ENCODE data around the gene PHF21A. TPM values are rescaled to one million over a fixed set of nuclear protein-coding genes. Genes with fewer than 3 reads are reported as not detected.

PHF21A gene
- total RNA-seq, 1 experiment from 2014 or later: 29.4 TPM

- no peaks in the 10 kb centered on the region for H3K9me3 Mint-ChIP-seq
- ATAC-seq (no peak), DNase-seq (ENCODE audit: low spot score) (no peak)
- POLR2A ChIA-PET: interaction anchor here (0.7 to 2.2 kb wide), 3 partner anchors 21 to 82 kb away, joined by 3 to 7 read pairs (median 3); partner anchors contain the start of gene LARGE2
- CTCF ChIA-PET: interaction anchor here (0.7 to 2.3 kb wide), 5 partner anchors 10 to 155 kb away, joined by 3 to 15 read pairs (median 4); no protein-coding TSS in a partner anchor
- no peaks in the 10 kb centered on the region for H3K27me3 Mint-ChIP-seq (ENCODE audit: low read depth)
- H3K4me3 Mint-ChIP-seq: no peak overlapping the region
- no peak for TF ChIP-seq GRHL2 (CRISPR knock-in tag; IDR thresholded peaks at IDR 0.05; ENCODE audit: insufficient replicate concordance, severe bottlenecking)
- no peak for TF ChIP-seq CBFB (CRISPR knock-in tag; IDR thresholded peaks at IDR 0.05; ENCODE audit: low read depth)
- TF ChIP-seq, protein P1, sequence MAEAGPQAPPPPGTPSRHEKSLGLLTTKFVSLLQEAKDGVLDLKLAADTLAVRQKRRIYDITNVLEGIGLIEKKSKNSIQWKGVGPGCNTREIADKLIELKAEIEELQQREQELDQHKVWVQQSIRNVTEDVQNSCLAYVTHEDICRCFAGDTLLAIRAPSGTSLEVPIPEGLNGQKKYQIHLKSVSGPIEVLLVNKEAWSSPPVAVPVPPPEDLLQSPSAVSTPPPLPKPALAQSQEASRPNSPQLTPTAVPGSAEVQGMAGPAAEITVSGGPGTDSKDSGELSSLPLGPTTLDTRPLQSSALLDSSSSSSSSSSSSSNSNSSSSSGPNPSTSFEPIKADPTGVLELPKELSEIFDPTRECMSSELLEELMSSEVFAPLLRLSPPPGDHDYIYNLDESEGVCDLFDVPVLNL (CRISPR knock-in tag; IDR thresholded peaks at IDR 0.05; ENCODE audit: borderline replicate concordance, low read depth): no peak
- TF ChIP-seq SMAD4 (CRISPR knock-in tag; IDR thresholded peaks at IDR 0.05): no peak
- no peak for TF ChIP-seq ZNF317 (CRISPR knock-in tag; IDR thresholded peaks at IDR 0.05; ENCODE audit: borderline replicate concordance, low read depth)
- TF ChIP-seq FOXJ3 (CRISPR knock-in tag; IDR thresholded peaks at IDR 0.05; ENCODE audit: borderline replicate concordance): no peak
- no peak for TF ChIP-seq ARID4B (CRISPR knock-in tag; IDR thresholded peaks at IDR 0.05; ENCODE audit: borderline replicate concordance)
- TF ChIP-seq, protein P2, sequence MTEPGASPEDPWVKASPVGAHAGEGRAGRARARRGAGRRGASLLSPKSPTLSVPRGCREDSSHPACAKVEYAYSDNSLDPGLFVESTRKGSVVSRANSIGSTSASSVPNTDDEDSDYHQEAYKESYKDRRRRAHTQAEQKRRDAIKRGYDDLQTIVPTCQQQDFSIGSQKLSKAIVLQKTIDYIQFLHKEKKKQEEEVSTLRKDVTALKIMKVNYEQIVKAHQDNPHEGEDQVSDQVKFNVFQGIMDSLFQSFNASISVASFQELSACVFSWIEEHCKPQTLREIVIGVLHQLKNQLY (CRISPR knock-in tag; IDR thresholded peaks at IDR 0.05): no peak
- TF ChIP-seq, protein P3, sequence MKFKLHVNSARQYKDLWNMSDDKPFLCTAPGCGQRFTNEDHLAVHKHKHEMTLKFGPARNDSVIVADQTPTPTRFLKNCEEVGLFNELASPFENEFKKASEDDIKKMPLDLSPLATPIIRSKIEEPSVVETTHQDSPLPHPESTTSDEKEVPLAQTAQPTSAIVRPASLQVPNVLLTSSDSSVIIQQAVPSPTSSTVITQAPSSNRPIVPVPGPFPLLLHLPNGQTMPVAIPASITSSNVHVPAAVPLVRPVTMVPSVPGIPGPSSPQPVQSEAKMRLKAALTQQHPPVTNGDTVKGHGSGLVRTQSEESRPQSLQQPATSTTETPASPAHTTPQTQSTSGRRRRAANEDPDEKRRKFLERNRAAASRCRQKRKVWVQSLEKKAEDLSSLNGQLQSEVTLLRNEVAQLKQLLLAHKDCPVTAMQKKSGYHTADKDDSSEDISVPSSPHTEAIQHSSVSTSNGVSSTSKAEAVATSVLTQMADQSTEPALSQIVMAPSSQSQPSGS (CRISPR knock-in tag; IDR thresholded peaks at IDR 0.05; ENCODE audit: borderline replicate concordance, low read depth): no peak
- TF ChIP-seq ZNF671 (CRISPR knock-in tag; IDR thresholded peaks at IDR 0.05): no peak
- TF ChIP-seq, protein P4, sequence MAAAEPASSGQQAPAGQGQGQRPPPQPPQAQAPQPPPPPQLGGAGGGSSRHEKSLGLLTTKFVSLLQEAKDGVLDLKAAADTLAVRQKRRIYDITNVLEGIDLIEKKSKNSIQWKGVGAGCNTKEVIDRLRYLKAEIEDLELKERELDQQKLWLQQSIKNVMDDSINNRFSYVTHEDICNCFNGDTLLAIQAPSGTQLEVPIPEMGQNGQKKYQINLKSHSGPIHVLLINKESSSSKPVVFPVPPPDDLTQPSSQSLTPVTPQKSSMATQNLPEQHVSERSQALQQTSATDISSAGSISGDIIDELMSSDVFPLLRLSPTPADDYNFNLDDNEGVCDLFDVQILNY (CRISPR knock-in tag; IDR thresholded peaks at IDR 0.05): no peak
- no peak for TF ChIP-seq OVOL2 (CRISPR knock-in tag; IDR thresholded peaks at IDR 0.05; ENCODE audit: borderline replicate concordance)
- no peaks in the 10 kb centered on the region for H3K36me3 Mint-ChIP-seq
- peaks cover 65% of the 10 kb centered on the region for H3K4me1 Mint-ChIP-seq
- no peak overlapping the region for H3K27ac Mint-ChIP-seq
Measured at GRCh38 chr11:46003572-46003971, 117.7 kb downstream of the PHF21A start.

GRCh38 chr11:46002189-46002588 is 119.1 kb downstream of the PHF21A start:
- no peaks in the 10 kb centered on the region for H3K27me3 Mint-ChIP-seq (ENCODE audit: low read depth)
- H3K36me3 Mint-ChIP-seq: no peaks in the 10 kb centered on the region
- H3K4me1 Mint-ChIP-seq: peaks cover 75% of the 10 kb centered on the region
- no peak overlapping the region for H3K4me3 Mint-ChIP-seq
- DNase-seq (ENCODE audit: low spot score) (no peak), ATAC-seq (no peak)
- ChIA-PET CTCF (interaction anchor here (0.9 to 1.9 kb wide), 9 partner anchors 9 to 139 kb away, joined by 3 to 14 read pairs (median 4); partner anchors contain the start of gene PHF21A), POLR2A (interaction anchor here (0.6 to 2.2 kb wide), 2 partner anchors 19 to 85 kb away, joined by 3 to 7 read pairs; partner anchors contain the start of gene PEX16)
- H3K27ac Mint-ChIP-seq: peak overlapping the region; percentile 92
- H3K9me3 Mint-ChIP-seq: no peaks in the 10 kb centered on the region
- TF ChIP-seq PRRX2 (CRISPR knock-in tag; IDR thresholded peaks at IDR 0.05): no peak
- TF ChIP-seq FOXK1 (CRISPR knock-in tag; IDR thresholded peaks at IDR 0.05): no peak
- TF ChIP-seq, protein P5, sequence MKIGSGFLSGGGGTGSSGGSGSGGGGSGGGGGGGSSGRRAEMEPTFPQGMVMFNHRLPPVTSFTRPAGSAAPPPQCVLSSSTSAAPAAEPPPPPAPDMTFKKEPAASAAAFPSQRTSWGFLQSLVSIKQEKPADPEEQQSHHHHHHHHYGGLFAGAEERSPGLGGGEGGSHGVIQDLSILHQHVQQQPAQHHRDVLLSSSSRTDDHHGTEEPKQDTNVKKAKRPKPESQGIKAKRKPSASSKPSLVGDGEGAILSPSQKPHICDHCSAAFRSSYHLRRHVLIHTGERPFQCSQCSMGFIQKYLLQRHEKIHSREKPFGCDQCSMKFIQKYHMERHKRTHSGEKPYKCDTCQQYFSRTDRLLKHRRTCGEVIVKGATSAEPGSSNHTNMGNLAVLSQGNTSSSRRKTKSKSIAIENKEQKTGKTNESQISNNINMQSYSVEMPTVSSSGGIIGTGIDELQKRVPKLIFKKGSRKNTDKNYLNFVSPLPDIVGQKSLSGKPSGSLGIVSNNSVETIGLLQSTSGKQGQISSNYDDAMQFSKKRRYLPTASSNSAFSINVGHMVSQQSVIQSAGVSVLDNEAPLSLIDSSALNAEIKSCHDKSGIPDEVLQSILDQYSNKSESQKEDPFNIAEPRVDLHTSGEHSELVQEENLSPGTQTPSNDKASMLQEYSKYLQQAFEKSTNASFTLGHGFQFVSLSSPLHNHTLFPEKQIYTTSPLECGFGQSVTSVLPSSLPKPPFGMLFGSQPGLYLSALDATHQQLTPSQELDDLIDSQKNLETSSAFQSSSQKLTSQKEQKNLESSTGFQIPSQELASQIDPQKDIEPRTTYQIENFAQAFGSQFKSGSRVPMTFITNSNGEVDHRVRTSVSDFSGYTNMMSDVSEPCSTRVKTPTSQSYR (CRISPR knock-in tag; IDR thresholded peaks at IDR 0.05): no peak
- no peak for TF ChIP-seq ETV6 (CRISPR knock-in tag; IDR thresholded peaks at IDR 0.05)
- TF ChIP-seq, protein P2 (CRISPR knock-in tag; IDR thresholded peaks at IDR 0.05): no peak
- no peak for TF ChIP-seq MYBL2 (CRISPR knock-in tag; IDR thresholded peaks at IDR 0.05)
- TF ChIP-seq NR2C2 (CRISPR knock-in tag; IDR thresholded peaks at IDR 0.05): no peak
- TF ChIP-seq AR (CRISPR knock-in tag; IDR thresholded peaks at IDR 0.05): no peak

Data from WTC11 (cell line).